OCI-LY1 (cell line): ENCODE measurements around the gene CRX.
A peak's percentile ranks its signal among the peaks of the same experiment; 100 is the strongest.

Experiments
- H2AFZ ChIP-seq: fragments of 200-600 bp; sonication (generic), shearing (Covaris generic); 2 replicates; pipeline ENCODE4 v1.6.0; 2014; ENCODE audit warnings: antibody characterized with exemption, mild to moderate bottlenecking, low read length
- H3F3A ChIP-seq: fragments of 200-600 bp; sonication (generic), shearing (Covaris generic); 2 replicates; pipeline ENCODE4 v1.6.0; 2014; ENCODE audit warnings: mild to moderate bottlenecking, antibody characterized with exemption, low read length, moderate library complexity; ENCODE audit not compliant: insufficient read depth
- H3K27ac ChIP-seq: fragments of 200-600 bp; sonication (generic); 2 replicates; pipeline ENCODE4 v1.5.1; 2014; ENCODE audit warnings: low read length, mixed run types, mild to moderate bottlenecking, low read depth; ENCODE audit not compliant: poor library complexity, severe bottlenecking
- H3K27me3 ChIP-seq: fragments of 200-600 bp; sonication (generic); 2 replicates; pipeline ENCODE4 v1.6.0; 2014; ENCODE audit warnings: antibody characterized with exemption, mild to moderate bottlenecking, low read length, moderate library complexity; ENCODE audit not compliant: insufficient read depth
- H3K36me3 ChIP-seq: fragments of 200-600 bp; sonication (generic); 2 replicates; pipeline ENCODE4 v1.6.1; 2014; ENCODE audit warnings: mild to moderate bottlenecking, antibody characterized with exemption, low read length, moderate library complexity, mixed read lengths; ENCODE audit not compliant: insufficient read depth
- H3K4me1 ChIP-seq: fragments of 200-600 bp; sonication (generic); 2 replicates; pipeline ENCODE4 v1.5.1; 2014; ENCODE audit warnings: mild to moderate bottlenecking, low read length, moderate library complexity; ENCODE audit not compliant: insufficient read depth, severe bottlenecking
- H3K4me2 ChIP-seq: fragments of 200-600 bp; sonication (generic), shearing (Covaris generic); 2 replicates; pipeline ENCODE4 v1.6.1; 2014; ENCODE audit warnings: low read length
- H3K4me3 ChIP-seq: fragments of 200-600 bp; sonication (generic); 2 replicates; pipeline ENCODE4 v1.5.1; 2014; ENCODE audit warnings: low read length, low read depth, mild to moderate bottlenecking, mixed read lengths; ENCODE audit not compliant: poor library complexity, severe bottlenecking
- H3K79me2 ChIP-seq: fragments of 200-600 bp; shearing (Covaris generic); 2 replicates; pipeline ENCODE4 v1.6.1; 2016; ENCODE audit warnings: mixed run types, low read length, mixed read lengths; ENCODE audit not compliant: insufficient read depth
- H3K9ac ChIP-seq: fragments of 200-600 bp; sonication (generic), shearing (Covaris generic); 2 replicates; pipeline ENCODE4 v1.6.1; 2014; ENCODE audit warnings: mild to moderate bottlenecking, low read length, mixed read lengths
- H3K9me2 ChIP-seq: fragments of 200-600 bp; sonication (generic), shearing (Covaris generic); 2 replicates; pipeline ENCODE4 v1.6.1; 2014; ENCODE audit warnings: low read depth, mild to moderate bottlenecking, low read length, mixed read lengths
- H3K9me3 ChIP-seq: fragments of 200-600 bp; shearing (Covaris generic); 2 replicates; pipeline ENCODE4 v1.6.1; 2014; ENCODE audit warnings: low read length, mixed read lengths
- H4K20me1 ChIP-seq: fragments of 200-600 bp; sonication (generic), shearing (Covaris generic); 2 replicates; pipeline ENCODE4 v1.6.0; 2016; ENCODE audit warnings: mild to moderate bottlenecking, low read length; ENCODE audit not compliant: insufficient read depth
- EZH2 ChIP-seq: fragments of 200-600 bp; sonication (generic), shearing (Covaris generic); IDR thresholded peaks from 2 replicates; pipeline ENCODE4 v1.8.0; 2017; ENCODE audit warnings: borderline replicate concordance, mixed run types, mild to moderate bottlenecking, antibody characterized with exemption, low read length, moderate library complexity, mixed read lengths
- TF ChIP-seq, protein P1 (sequence below): fragments of 200-600 bp; sonication (generic), shearing (Covaris generic); IDR thresholded peaks from 2 replicates; pipeline ENCODE4 v1.5.1; 2017; ENCODE audit warnings: mild to moderate bottlenecking, antibody characterized with exemption, low read length, moderate library complexity, mixed read lengths

CRX gene

DNA sequence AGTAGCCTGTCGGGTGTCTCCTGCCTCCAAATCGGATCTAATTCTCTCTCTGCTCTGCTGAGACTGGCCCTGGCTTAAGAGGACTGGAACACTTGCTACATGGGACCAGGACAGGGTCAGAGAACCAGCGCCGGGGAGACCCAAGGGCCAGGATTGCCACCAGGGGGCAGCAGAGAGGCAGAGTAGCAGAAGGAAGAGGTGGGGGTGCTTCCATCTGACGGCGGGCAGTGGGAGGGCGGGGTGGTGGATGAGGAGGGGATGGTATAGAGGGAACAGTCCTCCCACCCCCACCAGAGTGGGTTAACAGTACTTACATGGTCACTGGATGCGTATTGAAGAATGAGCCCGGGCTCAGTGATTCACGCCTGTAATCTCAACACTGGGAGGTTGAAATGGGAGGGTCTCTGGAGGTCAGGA is 31.3 kb upstream of the CRX start:
- no peak overlapping the region for H3K4me2 ChIP-seq
- no peak overlapping the region for H3K27ac ChIP-seq
- H2AFZ ChIP-seq = no peak overlapping the region
- no peaks in the 10 kb centered on the region for H3K27me3 ChIP-seq
- no peaks in the 10 kb centered on the region for H3K79me2 ChIP-seq
- H3K9me3 ChIP-seq = peaks cover 5% of the 10 kb centered on the region
- no peaks in the 10 kb centered on the region for H3F3A ChIP-seq
- H3K9me2 ChIP-seq = no peaks in the 10 kb centered on the region
- no peaks in the 10 kb centered on the region for H4K20me1 ChIP-seq
- H3K36me3 ChIP-seq = peaks cover 9% of the 10 kb centered on the region
- H3K4me3 ChIP-seq = no peak overlapping the region
- TF ChIP-seq EZH2 = no peak
- TF ChIP-seq, protein P1, sequence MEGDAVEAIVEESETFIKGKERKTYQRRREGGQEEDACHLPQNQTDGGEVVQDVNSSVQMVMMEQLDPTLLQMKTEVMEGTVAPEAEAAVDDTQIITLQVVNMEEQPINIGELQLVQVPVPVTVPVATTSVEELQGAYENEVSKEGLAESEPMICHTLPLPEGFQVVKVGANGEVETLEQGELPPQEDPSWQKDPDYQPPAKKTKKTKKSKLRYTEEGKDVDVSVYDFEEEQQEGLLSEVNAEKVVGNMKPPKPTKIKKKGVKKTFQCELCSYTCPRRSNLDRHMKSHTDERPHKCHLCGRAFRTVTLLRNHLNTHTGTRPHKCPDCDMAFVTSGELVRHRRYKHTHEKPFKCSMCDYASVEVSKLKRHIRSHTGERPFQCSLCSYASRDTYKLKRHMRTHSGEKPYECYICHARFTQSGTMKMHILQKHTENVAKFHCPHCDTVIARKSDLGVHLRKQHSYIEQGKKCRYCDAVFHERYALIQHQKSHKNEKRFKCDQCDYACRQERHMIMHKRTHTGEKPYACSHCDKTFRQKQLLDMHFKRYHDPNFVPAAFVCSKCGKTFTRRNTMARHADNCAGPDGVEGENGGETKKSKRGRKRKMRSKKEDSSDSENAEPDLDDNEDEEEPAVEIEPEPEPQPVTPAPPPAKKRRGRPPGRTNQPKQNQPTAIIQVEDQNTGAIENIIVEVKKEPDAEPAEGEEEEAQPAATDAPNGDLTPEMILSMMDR = peak; percentile 90
- H3K9ac ChIP-seq = no peak overlapping the region
- H3K4me1 ChIP-seq = no peaks in the 10 kb centered on the region

DNA sequence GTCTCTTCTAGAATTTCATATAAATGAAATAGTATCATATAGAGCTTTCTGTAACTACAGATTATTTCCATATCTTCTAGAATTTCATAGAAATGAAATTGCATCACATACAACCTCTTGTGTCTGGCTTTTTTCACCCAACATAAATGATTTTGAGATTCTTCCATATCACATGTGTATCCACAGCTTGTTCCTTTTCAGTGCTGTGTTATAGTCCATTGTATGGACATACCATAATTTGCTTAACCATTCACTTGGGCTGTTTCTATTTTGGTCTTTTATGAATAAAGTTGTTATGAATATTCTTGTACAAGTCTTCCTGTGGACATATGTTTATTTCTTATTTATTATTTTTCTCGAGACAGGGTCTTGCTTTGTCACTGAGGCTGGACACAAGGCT is 29.1 kb upstream of the CRX start:
- Histone ChIP-seq H3K27ac (no peak overlapping the region), H3K36me3 (no peaks in the 10 kb centered on the region; the same call in 1 of the 2 replicates), H3K9me2 (no peaks in the 10 kb centered on the region), H3K4me2 (no peak overlapping the region), H4K20me1 (no peaks in the 10 kb centered on the region), H3K9ac (no peak overlapping the region), H3K79me2 (no peaks in the 10 kb centered on the region), H3K9me3 (peaks cover 5% of the 10 kb centered on the region), H2AFZ (no peak overlapping the region), H3K4me3 (no peak overlapping the region), H3F3A (no peaks in the 10 kb centered on the region), H3K27me3 (no peaks in the 10 kb centered on the region), H3K4me1 (no peaks in the 10 kb centered on the region)
- TF ChIP-seq, protein P1 = no peak
- TF ChIP-seq EZH2 = no peak

DNA sequence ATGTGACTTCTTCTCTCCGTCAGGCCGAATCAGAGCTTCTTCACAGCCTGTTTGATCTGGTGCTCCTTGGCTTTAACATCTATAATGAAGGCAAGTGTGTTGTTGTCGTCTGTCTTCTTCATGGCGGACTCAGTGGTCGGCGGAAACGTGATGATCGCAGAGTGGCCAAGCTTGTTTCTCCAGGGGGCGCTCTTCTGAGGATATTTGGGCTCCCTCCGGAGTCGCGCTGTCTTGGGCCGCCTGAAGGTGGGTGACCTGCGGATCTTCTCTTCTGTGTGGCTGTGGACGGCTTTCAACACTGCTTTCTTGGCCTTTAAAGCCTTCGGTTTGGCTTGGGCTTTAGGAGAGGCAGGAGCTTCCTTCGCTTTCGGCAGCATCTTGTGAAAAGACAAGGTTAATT is 27.2 kb upstream of the CRX start:
- TF ChIP-seq, protein P1 = peak; percentile 7; the same call in 1 of the 2 replicates
- no peak for TF ChIP-seq EZH2
- no peaks in the 10 kb centered on the region for H3F3A ChIP-seq
- no peaks in the 10 kb centered on the region; the same call in 1 of the 2 replicates for H3K36me3 ChIP-seq
- H3K4me3 ChIP-seq = no peak overlapping the region
- no peak overlapping the region for H3K27ac ChIP-seq
- no peak overlapping the region for H3K9ac ChIP-seq
- H3K9me2 ChIP-seq = no peaks in the 10 kb centered on the region
- no peaks in the 10 kb centered on the region for H3K27me3 ChIP-seq
- H3K9me3 ChIP-seq = peaks cover 5% of the 10 kb centered on the region
- no peak overlapping the region for H2AFZ ChIP-seq
- no peaks in the 10 kb centered on the region for H4K20me1 ChIP-seq
- H3K4me2 ChIP-seq = no peak overlapping the region
- no peaks in the 10 kb centered on the region for H3K79me2 ChIP-seq
- no peaks in the 10 kb centered on the region for H3K4me1 ChIP-seq
